Measurements from ENCODE around the gene SMIM32.

The SMIM32 gene

GRCh38 chr5:136216230-136216629 lies 23.3 kb upstream of the SMIM32 start:
- TF ChIP-seq POLR2AphosphoS5 (IDR thresholded peaks at IDR 0.05; ENCODE audit: low read depth, low read length) (no peak), FOXP2 (optimal IDR thresholded peaks at IDR 0.05; ENCODE audit: borderline replicate concordance, extremely low read depth, extremely low read length, insufficient read depth) (no peak), SIN3A (IDR thresholded peaks at IDR 0.05; ENCODE audit: borderline replicate concordance, insufficient read depth, low read length) (no peak)

GRCh38 chr5:136215812-136216211 lies 22.9 kb upstream of the SMIM32 start:
- no peak for TF ChIP-seq POLR2AphosphoS5 (IDR thresholded peaks at IDR 0.05; ENCODE audit: low read depth, low read length)
- TF ChIP-seq FOXP2 (optimal IDR thresholded peaks at IDR 0.05; ENCODE audit: borderline replicate concordance, extremely low read depth, extremely low read length, insufficient read depth), result no peak

- no peak for TF ChIP-seq FOXP2 (optimal IDR thresholded peaks at IDR 0.05; ENCODE audit: borderline replicate concordance, extremely low read depth, extremely low read length, insufficient read depth)
- no peak for TF ChIP-seq SIN3A (IDR thresholded peaks at IDR 0.05; ENCODE audit: borderline replicate concordance, insufficient read depth, low read length)
- no peak for TF ChIP-seq POLR2AphosphoS5 (IDR thresholded peaks at IDR 0.05; ENCODE audit: low read depth, low read length)
- TF ChIP-seq TAF1 (IDR thresholded peaks at IDR 0.05; ENCODE audit: borderline replicate concordance, insufficient read depth, low read length), result no peak
- no peak for TF ChIP-seq REST (IDR thresholded peaks at IDR 0.05; ENCODE audit: insufficient read depth in 1 of 2, low read depth in 2 of 2, low read length in 2 of 2)
Measured at GRCh38 chr5:136213919-136214493, 21.0 kb upstream of the SMIM32 start.

- TF ChIP-seq POLR2AphosphoS5 (IDR thresholded peaks at IDR 0.05; ENCODE audit: low read depth, low read length), result no peak
Measured at GRCh38 chr5:136212252-136212721, 19.3 kb upstream of the SMIM32 start.

GRCh38 chr5:136211282-136212040 lies 18.5 kb upstream of the SMIM32 start:
- TF ChIP-seq REST (IDR thresholded peaks at IDR 0.05; ENCODE audit: insufficient read depth in 1 of 2, low read depth in 2 of 2, low read length in 2 of 2) (no peak), POLR2AphosphoS5 (IDR thresholded peaks at IDR 0.05; ENCODE audit: low read depth, low read length) (no peak), TAF1 (IDR thresholded peaks at IDR 0.05; ENCODE audit: borderline replicate concordance, insufficient read depth, low read length) (no peak), SIN3A (IDR thresholded peaks at IDR 0.05; ENCODE audit: borderline replicate concordance, insufficient read depth, low read length) (no peak), FOXP2 (optimal IDR thresholded peaks at IDR 0.05; ENCODE audit: borderline replicate concordance, extremely low read depth, extremely low read length, insufficient read depth) (no peak)

GRCh38 chr5:136210259-136210658 lies 17.3 kb upstream of the SMIM32 start:
- TF ChIP-seq REST (IDR thresholded peaks at IDR 0.05; ENCODE audit: insufficient read depth in 1 of 2, low read depth in 2 of 2, low read length in 2 of 2) (no peak), POLR2AphosphoS5 (IDR thresholded peaks at IDR 0.05; ENCODE audit: low read depth, low read length) (no peak), TAF1 (IDR thresholded peaks at IDR 0.05; ENCODE audit: borderline replicate concordance, insufficient read depth, low read length) (no peak), SIN3A (IDR thresholded peaks at IDR 0.05; ENCODE audit: borderline replicate concordance, insufficient read depth, low read length) (no peak), FOXP2 (optimal IDR thresholded peaks at IDR 0.05; ENCODE audit: borderline replicate concordance, extremely low read depth, extremely low read length, insufficient read depth) (no peak)

Measured in PFSK-1 (cell line).